HEK293 (cell line): ENCODE results near the gene UBR7.

Experiments
- CTCF ChIP-seq: fragments of 450-650 bp; formaldehyde crosslinking; IDR thresholded peaks from 2 replicates; pipeline ENCODE4 v1.5.1; 2016; ENCODE audit warnings: missing biosample characterization, missing genetic modification characterization
- GLI4 ChIP-seq: fragments of 450-650 bp; formaldehyde crosslinking; IDR thresholded peaks from 2 replicates; pipeline ENCODE4 v1.5.1; 2016; ENCODE audit warnings: missing biosample characterization, missing genetic modification characterization
- REST ChIP-seq: fragments of 450-650 bp; formaldehyde crosslinking; IDR thresholded peaks from 2 replicates; pipeline ENCODE4 v1.5.1; 2016; ENCODE audit warnings: missing biosample characterization, missing genetic modification characterization
- SALL2 ChIP-seq: fragments of 450-650 bp; formaldehyde crosslinking; IDR thresholded peaks from 2 replicates; pipeline ENCODE4 v1.5.0; 2017; ENCODE audit warnings: missing biosample characterization, mild to moderate bottlenecking, missing genetic modification characterization, borderline replicate concordance
- SP2 ChIP-seq: fragments of 450-650 bp; formaldehyde crosslinking; IDR thresholded peaks from 2 replicates; pipeline ENCODE4 v1.5.1; 2016; ENCODE audit warnings: missing biosample characterization, missing genetic modification characterization
- ZNF18 ChIP-seq: fragments of 450-650 bp; formaldehyde crosslinking; IDR thresholded peaks from 2 replicates; pipeline ENCODE4 v1.5.1; 2016; ENCODE audit warnings: missing biosample characterization, missing genetic modification characterization
- ZNF2 ChIP-seq: fragments of 450-650 bp; formaldehyde crosslinking; IDR thresholded peaks from 2 replicates; pipeline ENCODE4 v1.5.1; 2016; ENCODE audit warnings: missing biosample characterization, missing genetic modification characterization
- ZNF354C ChIP-seq: fragments of 450-650 bp; formaldehyde crosslinking; IDR thresholded peaks from 2 replicates; pipeline ENCODE4 v1.5.1; 2016; ENCODE audit warnings: missing biosample characterization, missing genetic modification characterization, low read depth, borderline replicate concordance
- ZNF548 ChIP-seq: fragments of 450-650 bp; formaldehyde crosslinking; IDR thresholded peaks from 2 replicates; pipeline ENCODE4 v1.5.1; 2016; ENCODE audit warnings: missing biosample characterization, missing genetic modification characterization
- ZNF660 ChIP-seq: fragments of 450-650 bp; IDR thresholded peaks from 2 replicates; pipeline ENCODE4 v1.5.1; 2018; ENCODE audit warnings: missing biosample characterization, mild to moderate bottlenecking, missing genetic modification characterization

- TF ChIP-seq ZNF18 (tag by site-specific recombination) = no peak
- TF ChIP-seq ZNF354C (tag by site-specific recombination) = no peak
- no peak for TF ChIP-seq SALL2 (tag by site-specific recombination)
- no peak for TF ChIP-seq CTCF (tag by site-specific recombination)
- no peak for TF ChIP-seq GLI4 (tag by site-specific recombination)
- no peak for TF ChIP-seq ZNF2
- no peak for TF ChIP-seq SP2 (tag by site-specific recombination)
- no peak for TF ChIP-seq ZNF660
- TF ChIP-seq ZNF548 = no peak
- TF ChIP-seq REST (tag by site-specific recombination) = no peak
Measured at GRCh38 chr14:93268406-93268805, 61.4 kb downstream of the UBR7 start.
